C4-2B (cell line): ENCODE data around the gene USB1.

Experiments used
- ZFX ChIP-seq: fragments of 450-650 bp; IDR thresholded peaks from 2 replicates; pipeline ENCODE4 v1.6.1; 2017
- TF ChIP-seq, protein P1 (sequence below): fragments of 450-650 bp; conservative IDR thresholded peaks from 2 replicates; pipeline ENCODE4 v1.5.1; 2017; ENCODE audit warnings: mild to moderate bottlenecking

GRCh38 chr16:57999971-58000705, 1.1 kb upstream of the USB1 start, which contains the start of gene ZNF319:
- TF ChIP-seq, protein P1, sequence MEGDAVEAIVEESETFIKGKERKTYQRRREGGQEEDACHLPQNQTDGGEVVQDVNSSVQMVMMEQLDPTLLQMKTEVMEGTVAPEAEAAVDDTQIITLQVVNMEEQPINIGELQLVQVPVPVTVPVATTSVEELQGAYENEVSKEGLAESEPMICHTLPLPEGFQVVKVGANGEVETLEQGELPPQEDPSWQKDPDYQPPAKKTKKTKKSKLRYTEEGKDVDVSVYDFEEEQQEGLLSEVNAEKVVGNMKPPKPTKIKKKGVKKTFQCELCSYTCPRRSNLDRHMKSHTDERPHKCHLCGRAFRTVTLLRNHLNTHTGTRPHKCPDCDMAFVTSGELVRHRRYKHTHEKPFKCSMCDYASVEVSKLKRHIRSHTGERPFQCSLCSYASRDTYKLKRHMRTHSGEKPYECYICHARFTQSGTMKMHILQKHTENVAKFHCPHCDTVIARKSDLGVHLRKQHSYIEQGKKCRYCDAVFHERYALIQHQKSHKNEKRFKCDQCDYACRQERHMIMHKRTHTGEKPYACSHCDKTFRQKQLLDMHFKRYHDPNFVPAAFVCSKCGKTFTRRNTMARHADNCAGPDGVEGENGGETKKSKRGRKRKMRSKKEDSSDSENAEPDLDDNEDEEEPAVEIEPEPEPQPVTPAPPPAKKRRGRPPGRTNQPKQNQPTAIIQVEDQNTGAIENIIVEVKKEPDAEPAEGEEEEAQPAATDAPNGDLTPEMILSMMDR: no peak
- TF ChIP-seq ZFX: peak; percentile 99
